ENCODE results near the gene ATP5F1A.

The ATP5F1A gene

GRCh38 chr18:46073474-46074331, 24.4 kb downstream of the ATP5F1A start:
- no peak for DNase-seq (ENCODE audit: low spot score)

- DNase-seq (ENCODE audit: low spot score): no peak
These were observed 25.1 kb downstream of the ATP5F1A start for GRCh38 chr18:46072959-46073358.

GRCh38 chr18:46072376-46072867, 25.7 kb downstream of the ATP5F1A start:
- DNase-seq (ENCODE audit: low spot score): no peak

GRCh38 chr18:46071653-46072375, 26.3 kb downstream of the ATP5F1A start, which contains the start of gene PSTPIP2:
Gene PSTPIP2, minus strand, starts transcription at chr18:46072260. Its CDS starts 72 bp downstream, at chr18:46072188.
- DNase-seq (ENCODE audit: low spot score): peak; percentile 77

- DNase-seq (ENCODE audit: low spot score): no peak
These were observed 27.1 kb downstream of the ATP5F1A start for GRCh38 chr18:46070815-46071652.

- DNase-seq (ENCODE audit: low spot score): no peak
These were observed 27.9 kb downstream of the ATP5F1A start for GRCh38 chr18:46070232-46070631.

GRCh38 chr18:46069524-46069923, 28.6 kb downstream of the ATP5F1A start:
- no peak for DNase-seq (ENCODE audit: low spot score)

DNA sequence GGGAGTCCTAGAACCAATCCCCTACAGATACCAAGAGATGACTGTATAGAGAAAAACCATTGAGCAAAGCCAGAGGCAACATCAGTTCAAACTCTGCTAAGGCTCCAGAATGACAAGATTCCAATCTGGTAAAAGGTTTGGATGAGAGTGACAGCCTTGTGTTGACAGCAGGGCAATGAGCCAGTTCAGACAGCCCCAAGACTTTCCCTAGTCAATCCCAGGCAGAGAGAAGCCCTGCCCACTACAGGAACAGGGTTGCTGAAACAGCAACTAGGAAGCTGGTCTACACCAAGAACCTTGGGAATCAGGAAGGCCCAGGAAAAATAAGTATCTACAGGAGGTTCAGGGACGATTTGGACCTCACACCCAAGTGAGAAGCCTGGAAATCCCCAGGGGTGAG, 29.3 kb downstream of the ATP5F1A start:
- no peak for DNase-seq (ENCODE audit: low spot score)

DNA sequence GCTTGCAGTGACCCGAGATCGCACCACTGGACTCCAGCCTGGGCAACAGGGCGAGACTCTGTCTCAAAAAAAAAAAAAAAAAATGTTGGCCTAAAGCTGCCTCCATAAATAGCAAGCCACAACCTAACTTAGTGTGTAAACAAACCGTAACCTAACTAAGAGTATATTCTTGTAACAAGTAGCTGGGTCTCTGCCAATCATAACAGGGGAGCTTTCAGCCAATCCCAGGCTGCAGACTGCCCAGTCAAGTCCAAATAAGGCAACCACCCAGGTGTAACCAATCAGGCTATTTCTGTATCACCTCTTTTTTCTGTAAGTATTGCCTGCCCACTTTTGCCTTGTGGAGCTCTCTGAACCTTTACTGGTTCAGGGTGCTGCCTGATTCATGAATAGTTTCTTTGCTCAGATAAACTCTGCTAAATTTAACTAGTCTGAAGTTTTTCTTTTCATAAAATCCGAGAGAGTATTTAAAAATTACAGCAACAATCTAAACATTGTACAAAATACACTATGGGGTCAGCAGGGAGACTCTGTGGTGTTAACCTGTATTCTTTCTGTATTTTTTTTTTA, 30.6 kb downstream of the ATP5F1A start:
- DNase-seq (ENCODE audit: low spot score): no peak

- no peak for DNase-seq (ENCODE audit: low spot score)
These were observed 35.3 kb downstream of the ATP5F1A start for GRCh38 chr18:46062781-46063180.

GRCh38 chr18:46061796-46062195, 36.3 kb downstream of the ATP5F1A start:
- DNase-seq (ENCODE audit: low spot score): no peak

GRCh38 chr18:46061387-46061786, 36.7 kb downstream of the ATP5F1A start:
- no peak for DNase-seq (ENCODE audit: low spot score)

DNA sequence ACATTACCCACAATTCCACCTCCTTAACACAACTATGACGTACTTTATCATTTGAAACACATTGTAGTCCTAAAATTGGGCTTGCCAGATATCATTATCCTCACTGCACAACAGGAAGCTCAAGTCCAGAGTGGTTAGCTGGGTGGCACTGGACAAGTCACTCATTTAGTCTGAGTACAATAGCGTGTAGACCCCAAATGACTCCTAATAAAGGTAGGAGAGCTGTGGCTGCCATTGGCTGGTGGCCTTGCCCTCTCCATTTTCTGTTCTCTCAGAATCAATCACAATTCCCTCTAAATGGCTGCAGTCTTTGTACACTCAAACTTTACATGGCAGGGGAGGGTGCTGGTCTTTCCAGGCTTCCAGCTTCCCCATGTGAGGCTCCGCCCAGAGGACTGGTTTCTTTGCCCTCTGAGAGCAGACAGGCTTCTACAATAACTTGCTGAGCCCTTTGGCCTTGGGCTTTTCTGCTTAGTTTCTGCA, 37.7 kb downstream of the ATP5F1A start:
- no peak for DNase-seq (ENCODE audit: low spot score)

- DNase-seq (ENCODE audit: low spot score): no peak
These were observed 42.3 kb downstream of the ATP5F1A start for GRCh38 chr18:46055838-46056230.

DNA sequence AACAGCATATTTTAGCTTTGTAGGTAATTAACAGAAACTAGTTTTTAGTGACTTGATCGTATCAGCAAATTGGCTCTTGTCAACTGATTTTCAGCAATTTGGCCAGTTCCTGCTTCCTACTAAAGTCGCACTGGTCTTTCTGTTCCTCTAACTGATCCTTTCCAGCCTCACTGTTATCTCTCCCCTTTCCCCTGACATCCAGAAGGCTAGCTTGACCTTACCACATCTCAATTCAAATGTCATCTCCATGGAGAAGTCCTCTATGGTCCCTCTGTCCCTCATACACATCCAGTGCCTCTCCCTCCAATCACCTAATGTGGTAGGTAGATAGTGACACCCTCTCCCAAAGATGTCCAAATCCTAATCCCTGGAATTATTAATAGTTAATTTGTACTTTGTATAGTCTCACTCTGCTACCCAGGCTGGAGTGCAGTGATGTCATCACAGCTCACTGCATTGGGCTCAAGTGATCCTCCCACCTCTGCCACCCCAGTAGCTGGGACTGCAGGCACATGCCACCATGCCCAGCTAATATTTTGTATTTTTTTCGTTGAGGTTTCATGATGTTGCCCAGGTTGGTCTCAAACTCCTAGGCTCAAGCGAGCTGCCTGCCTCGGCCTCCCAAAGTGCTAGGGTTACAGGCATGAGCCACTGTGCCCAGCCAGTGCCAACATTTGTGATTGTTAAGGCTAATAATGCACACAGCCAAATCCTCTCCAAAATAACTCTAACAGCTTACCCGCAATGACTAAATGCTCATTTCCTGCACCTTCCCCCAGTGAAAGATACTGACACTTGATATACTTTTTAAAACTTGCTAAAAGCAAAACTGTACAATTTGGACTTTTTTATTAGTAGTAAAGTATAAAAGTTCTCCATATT, 42.9 kb downstream of the ATP5F1A start:
- DNase-seq (ENCODE audit: low spot score): no peak

DNA sequence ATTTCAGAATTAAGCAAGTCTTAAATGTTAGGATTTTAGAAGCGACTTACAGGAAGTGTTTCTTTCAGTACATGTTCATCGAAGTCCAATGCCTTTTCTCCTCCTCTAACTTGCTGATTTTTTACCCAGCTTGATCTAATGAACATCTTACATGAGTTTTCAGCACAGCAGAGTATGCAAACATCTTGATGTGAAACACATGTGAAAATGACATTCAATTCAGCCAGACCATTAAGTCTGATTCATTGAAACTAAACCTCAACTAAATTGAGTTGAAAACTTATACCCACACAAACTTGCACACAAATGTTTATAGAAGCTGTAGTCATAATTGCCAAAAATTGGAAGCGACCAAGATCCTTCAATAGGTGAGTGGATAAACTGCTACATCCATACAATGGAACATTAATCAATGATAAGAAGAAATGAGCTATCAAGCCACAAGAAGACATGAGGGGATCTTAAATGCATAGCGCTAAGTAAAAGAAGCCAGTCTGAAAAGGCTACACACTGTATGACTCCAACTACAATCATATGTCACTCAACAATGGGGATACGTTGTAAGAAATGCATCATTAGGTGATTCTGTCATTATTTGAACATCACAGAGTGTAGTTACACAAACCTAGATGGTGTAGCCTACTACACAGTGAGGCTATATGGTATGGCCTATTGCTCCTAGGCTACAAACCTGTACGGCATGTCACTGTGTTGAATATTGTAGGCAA, 44.6 kb downstream of the ATP5F1A start:
- DNase-seq (ENCODE audit: low spot score): no peak

DNA sequence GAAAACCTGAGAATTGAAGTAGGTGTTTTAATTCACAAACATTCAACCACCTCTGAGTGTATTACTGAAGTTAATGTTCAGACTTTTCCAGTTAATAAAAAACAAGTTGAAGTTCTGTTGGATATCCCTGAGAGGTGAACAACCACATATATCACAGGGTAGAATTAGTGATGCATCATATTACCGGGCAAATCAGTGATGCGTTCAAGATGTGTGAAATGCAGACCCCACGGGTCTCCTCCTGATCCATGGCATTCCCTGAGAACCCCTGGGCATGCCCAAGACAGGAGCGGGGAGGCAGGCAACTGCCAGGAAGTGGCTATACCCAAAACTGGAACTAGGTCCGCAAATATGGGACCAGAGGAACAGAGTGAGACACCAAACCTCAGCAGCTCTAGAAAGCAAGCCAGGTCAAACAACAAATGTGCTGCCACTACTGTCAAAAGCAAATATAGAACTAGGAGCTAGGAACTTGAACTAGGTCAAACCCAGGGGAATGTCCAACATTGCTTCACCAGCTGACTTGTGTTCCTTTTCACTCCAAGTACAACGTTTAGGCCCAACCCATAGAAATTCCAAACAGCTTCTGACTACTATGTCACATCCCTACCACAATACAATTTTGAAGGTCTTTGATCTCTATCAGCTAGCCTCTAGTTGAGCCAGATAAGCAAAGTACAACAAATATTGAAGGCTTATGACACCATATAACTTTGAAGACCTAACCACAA, 46.2 kb downstream of the ATP5F1A start:
- no peak for DNase-seq (ENCODE audit: low spot score)

DNA sequence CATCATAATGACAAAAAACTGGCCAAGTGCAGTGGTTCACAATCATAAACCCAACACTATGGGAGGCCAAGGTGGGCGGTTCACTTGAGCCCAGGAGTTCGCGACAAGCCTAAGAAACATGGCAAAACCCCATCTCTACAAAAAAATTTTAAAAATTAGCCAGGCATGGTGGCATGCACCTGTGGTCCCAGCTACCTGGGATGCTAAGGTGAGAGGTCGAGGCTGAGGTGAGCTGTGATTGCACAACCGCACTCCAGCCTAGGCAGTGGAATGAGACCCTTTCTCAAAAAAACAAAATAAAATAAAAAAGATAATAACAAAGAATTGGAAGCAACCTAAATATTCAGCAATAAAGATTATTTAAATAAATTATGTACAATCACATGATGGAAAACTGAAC, 47.8 kb downstream of the ATP5F1A start:
- no peak for DNase-seq (ENCODE audit: low spot score)

- no peak for DNase-seq (ENCODE audit: low spot score)
These were observed 49.5 kb downstream of the ATP5F1A start for GRCh38 chr18:46048641-46049040.

Data from ecto neural progenitor cell (in vitro differentiated cells).